ENCODE measurements around the gene MXD3. TPM values are rescaled to one million over a fixed set of nuclear protein-coding genes. Genes with fewer than 3 reads are reported as not detected.
"Not testable (repeated sequence)": the region's sequence is repeated elsewhere in the genome, so short reads cannot be mapped to it uniquely, and the experiment has no call there.

The MXD3 gene, protein sequence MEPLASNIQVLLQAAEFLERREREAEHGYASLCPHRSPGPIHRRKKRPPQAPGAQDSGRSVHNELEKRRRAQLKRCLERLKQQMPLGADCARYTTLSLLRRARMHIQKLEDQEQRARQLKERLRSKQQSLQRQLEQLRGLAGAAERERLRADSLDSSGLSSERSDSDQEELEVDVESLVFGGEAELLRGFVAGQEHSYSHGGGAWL
- polyA plus RNA-seq (ENCODE audit: insufficient read length in 3 of 3) = 10 to 100 TPM in 2 of 3 donors, 1 to 10 TPM in 1; 9.8 to 11.4 (median 10.5) TPM

GRCh38 chr5:177311723-177312648, at the start of gene MXD3:
Gene MXD3 (minus strand): TSS chr5:177311898. CDS start chr5:177311830, 68 bp downstream.
- DNase-seq (ENCODE audit: low read depth in 3 of 3, low spot score in 2 of 3) = peak; percentile 63 to 91 (median 81)

GRCh38 chr5:177360740-177361139, 49.0 kb upstream of the MXD3 start:
- DNase-seq (ENCODE audit: low read depth in 3 of 3, low spot score in 2 of 3) = not testable (repeated sequence)

DNA sequence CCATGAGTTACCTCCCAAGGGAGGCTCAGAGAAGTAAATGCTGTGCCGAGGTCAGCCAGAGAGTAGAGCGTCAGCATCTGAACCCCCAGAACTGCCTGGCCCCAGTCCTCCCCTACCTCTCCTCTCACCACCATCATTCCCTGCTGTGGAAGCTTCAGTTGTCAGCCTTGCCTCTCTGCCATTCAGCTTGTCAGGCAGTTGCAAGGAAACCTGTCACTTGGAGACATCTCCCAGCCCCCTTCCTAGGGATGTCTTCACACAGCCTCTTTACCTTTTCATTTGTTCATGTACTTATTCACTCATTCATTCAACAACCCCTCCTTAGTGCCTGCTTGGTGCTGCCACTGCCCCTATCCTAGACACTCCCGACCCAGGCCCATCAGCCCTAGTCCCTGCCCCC, 48.2 kb upstream of the MXD3 start:
- no peak for DNase-seq (ENCODE audit: low read depth in 3 of 3, low spot score in 2 of 3)

- no peak for DNase-seq (ENCODE audit: low read depth in 3 of 3, low spot score in 2 of 3)
Measured at GRCh38 chr5:177359451-177359851, 47.8 kb upstream of the MXD3 start.

DNA sequence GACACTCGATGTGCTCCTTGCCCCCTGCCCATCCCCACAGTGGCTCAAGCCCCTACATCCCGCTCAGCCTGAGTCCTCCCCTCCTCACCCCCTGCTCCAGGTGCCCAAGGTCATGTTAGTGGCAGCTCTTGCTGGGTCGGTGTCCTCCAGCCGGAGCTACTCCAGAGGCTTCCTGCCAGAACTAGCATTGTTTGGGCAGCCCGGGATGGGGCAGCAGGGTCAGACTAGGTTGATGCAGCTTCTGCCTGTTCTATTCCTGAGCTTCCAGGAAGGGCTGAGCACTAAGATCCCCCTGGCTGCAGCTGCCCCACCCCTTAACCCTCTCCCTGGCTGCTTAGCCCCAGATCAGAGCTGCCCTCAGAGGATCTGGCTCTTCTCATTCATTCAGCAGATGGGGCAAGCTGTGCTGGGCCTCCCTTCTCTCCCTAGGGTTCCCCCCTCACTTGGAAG, 46.7 kb upstream of the MXD3 start:
- no peak for DNase-seq (ENCODE audit: low read depth in 3 of 3, low spot score in 2 of 3)

GRCh38 chr5:177357459-177358351, 46.0 kb upstream of the MXD3 start, which contains the start of gene RGS14:
Gene RGS14 (plus strand): TSS chr5:177357924. CDS start chr5:177358025, 101 bp downstream.
- DNase-seq (ENCODE audit: low read depth in 3 of 3, low spot score in 2 of 3) = no peak

GRCh38 chr5:177357146-177357458, 45.4 kb upstream of the MXD3 start:
- no peak for DNase-seq (ENCODE audit: low read depth in 3 of 3, low spot score in 2 of 3)

DNA sequence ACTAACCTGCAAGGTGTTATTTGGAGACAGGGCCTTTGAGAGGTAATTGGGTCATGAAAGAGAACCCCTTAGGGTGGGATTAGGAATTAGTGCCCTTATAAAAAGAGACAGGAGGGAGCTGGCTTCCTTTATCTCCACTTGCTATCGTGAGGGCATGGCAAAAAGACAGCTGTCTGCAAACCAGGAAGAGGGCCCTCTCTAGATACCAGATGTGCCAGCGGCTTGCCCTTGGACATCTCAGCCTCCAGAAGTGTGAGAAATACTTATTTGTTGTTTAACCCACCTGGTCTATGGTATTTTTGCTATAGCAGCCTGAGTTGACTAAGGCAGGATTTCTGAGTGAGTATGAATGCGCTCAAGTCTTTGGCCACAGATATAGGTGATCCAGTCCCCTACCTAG, 45.0 kb upstream of the MXD3 start:
- no peak for DNase-seq (ENCODE audit: low read depth in 3 of 3, low spot score in 2 of 3)

DNA sequence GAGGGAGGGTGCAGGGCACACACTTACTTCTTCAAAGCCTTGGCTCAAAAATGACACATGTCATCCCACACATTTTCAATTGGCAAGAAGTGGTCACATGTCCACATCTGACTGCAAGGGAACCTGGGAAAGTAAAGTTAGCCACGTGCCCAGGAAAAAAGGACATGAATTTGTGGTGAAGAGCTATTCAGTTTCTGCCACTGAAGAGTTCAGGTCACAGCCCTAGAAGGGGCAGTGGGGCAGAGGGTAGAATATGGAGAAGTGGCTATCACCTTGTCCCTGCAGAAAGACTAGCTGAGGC, 44.1 kb upstream of the MXD3 start:
- DNase-seq (ENCODE audit: low read depth in 3 of 3, low spot score in 2 of 3) = no peak

GRCh38 chr5:177355162-177355867, 43.6 kb upstream of the MXD3 start:
- DNase-seq (ENCODE audit: low read depth in 3 of 3, low spot score in 2 of 3) = no peak

- no peak for DNase-seq (ENCODE audit: low read depth in 3 of 3, low spot score in 2 of 3)
Measured at GRCh38 chr5:177354711-177355110, 43.0 kb upstream of the MXD3 start.

DNA sequence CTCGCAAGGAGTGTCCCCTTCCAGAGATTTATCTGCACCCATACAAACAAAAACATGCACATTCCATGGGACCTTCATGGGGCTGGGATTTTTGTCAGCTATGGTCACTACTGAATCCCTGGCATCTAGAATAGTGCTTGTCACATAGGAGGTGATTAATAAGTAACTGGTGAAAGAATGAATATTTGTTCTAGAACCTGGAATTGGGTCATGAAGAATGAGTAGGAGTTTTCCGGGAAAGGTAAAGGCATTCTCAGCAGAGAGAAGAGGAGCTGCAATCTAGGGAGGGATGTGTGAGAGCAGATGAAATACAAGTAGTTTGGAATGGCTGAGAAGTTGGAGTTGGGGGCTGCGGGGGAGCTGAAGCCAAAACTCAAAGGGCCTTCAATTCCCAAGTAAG, 42.6 kb upstream of the MXD3 start:
- no peak for DNase-seq (ENCODE audit: low read depth in 3 of 3, low spot score in 2 of 3)

- DNase-seq (ENCODE audit: low read depth in 3 of 3, low spot score in 2 of 3) = no peak
Measured at GRCh38 chr5:177353093-177353492, 41.4 kb upstream of the MXD3 start.

- DNase-seq (ENCODE audit: low read depth in 3 of 3, low spot score in 2 of 3) = peak; percentile 89 to 96 (median 90)
Measured at GRCh38 chr5:177351392-177352329, 40.0 kb upstream of the MXD3 start, which contains the start of gene LMAN2. Gene LMAN2 (minus strand): TSS chr5:177351668. CDS start chr5:177351647, 21 bp downstream.

DNA sequence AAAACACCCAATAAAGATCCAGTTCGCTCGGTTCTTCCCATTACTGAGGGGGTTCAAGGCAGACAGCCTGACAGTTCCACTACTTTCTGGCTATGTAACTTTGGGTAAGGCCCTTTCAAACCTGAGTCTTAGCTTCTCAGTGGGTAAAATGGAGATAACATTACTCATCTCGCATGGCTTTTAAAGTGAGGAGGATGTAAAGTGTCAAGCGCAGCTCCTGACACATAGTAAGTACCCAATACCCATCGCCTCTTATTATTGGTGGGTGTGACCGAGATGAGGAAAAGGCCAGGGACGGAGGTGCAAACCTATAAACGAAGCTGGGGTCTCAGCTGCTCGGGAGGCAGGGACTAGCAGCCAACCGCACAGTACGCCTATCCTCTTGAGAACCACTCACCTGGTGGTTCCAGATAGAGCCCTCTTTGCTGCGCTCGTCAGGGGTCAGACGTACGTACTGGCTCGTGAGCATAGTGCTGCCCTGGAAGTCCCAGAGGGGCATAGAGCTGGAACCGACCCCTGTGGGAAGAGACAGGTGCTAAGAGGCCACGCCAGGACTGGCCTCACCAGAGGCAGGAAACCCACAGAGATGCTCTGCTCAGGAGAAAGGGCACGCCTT, 39.2 kb upstream of the MXD3 start:
- DNase-seq (ENCODE audit: low read depth in 3 of 3, low spot score in 2 of 3) = no peak

- no peak for DNase-seq (ENCODE audit: low read depth in 3 of 3, low spot score in 2 of 3)
Measured at GRCh38 chr5:177349762-177350161, 38.1 kb upstream of the MXD3 start.

DNA sequence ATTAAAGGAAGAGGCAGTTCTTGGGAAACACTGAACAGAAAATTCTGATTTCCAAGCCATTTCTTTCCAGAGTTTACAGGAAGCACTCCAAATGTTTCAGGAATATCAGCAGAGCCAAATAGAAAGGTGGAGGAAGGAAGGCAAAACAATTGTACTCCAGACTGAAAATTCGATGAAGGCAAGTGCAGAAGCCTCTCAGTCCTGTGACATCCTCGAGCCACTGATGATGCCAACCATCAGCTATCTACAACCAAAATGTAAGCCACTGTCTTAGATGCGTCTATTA, 37.6 kb upstream of the MXD3 start:
- DNase-seq (ENCODE audit: low read depth in 3 of 3, low spot score in 2 of 3) = no peak

DNA sequence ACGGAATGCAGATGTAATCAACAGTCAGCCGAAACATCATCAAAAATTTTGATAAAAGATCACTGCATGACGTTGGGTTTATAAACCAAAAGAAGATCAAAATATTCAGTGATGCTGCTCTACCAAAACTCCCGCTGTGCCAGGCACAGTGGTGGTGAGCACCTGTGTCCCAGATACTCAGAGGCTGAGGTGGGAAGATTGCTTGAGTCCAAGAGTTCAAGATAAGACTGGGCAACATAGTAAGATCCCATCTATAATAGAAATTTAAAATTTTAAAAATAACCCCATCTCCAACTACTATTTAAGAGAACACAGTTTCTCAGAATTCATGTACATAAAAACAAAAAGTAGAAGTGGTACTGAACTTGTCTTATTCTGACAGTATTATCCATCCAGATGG, 36.0 kb upstream of the MXD3 start:
- DNase-seq (ENCODE audit: low read depth in 3 of 3, low spot score in 2 of 3) = no peak

- DNase-seq (ENCODE audit: low read depth in 3 of 3, low spot score in 2 of 3) = no peak
Measured at GRCh38 chr5:177346820-177347219, 35.1 kb upstream of the MXD3 start.
